Measurements from ENCODE around the gene GAS2L1. TPM values are rescaled to one million over a fixed set of nuclear protein-coding genes. Genes with fewer than 3 reads are reported as not detected.

The GAS2L1 gene
- polyA plus RNA-seq, 3 donors: 14.9 to 20.0 (median 15.7) TPM

- Histone ChIP-seq H3K4me1 (ENCODE audit: control insufficient read depth in 1 of 2, insufficient read depth in 2 of 2, low read length in 2 of 2) (no peaks in the 10 kb centered on the region), H3K4me3 (replicated peaks in 1 of 3; ENCODE audit: low read depth in 2 of 3, low read length in 3 of 3) (no peak overlapping the region), H3K36me3 (replicated peaks in 1 of 2; ENCODE audit: control insufficient read depth in 1 of 2, insufficient read depth in 2 of 2, low read length in 2 of 2) (peaks cover 100% of the 10 kb centered on the region in 2 donors), H2AFZ (ENCODE audit: insufficient read depth, low read depth, low read length, poor library complexity, severe bottlenecking) (no peak overlapping the region), H3K4me2 (replicated peaks; ENCODE audit: extremely low read depth, low read length, poor library complexity, severe bottlenecking) (no peak overlapping the region), H3K79me2 (ENCODE audit: insufficient read depth, low read length) (peaks cover 48% of the 10 kb centered on the region), H4K20me1 (ENCODE audit: insufficient read depth, low read length) (peaks cover 100% of the 10 kb centered on the region), H3K27me3 (ENCODE audit: control insufficient read depth in 2 of 2, insufficient read depth in 2 of 2, low read length in 2 of 2) (no peaks in the 10 kb centered on the region), H3K9me3 (replicated peaks in 1 of 2; ENCODE audit: control insufficient read depth in 1 of 2, insufficient read depth in 1 of 2, low read length in 2 of 2) (no peaks in the 10 kb centered on the region), H3K9ac (ENCODE audit: insufficient read depth, low read length, poor library complexity, severe bottlenecking) (no peak overlapping the region), H3K27ac (ENCODE audit: low read depth in 1 of 2, low read length in 2 of 2) (no peak overlapping the region)
- Mint-ChIP-seq H3K9me3 (no peaks in the 10 kb centered on the region), H3K4me3 (no peak overlapping the region), H3K27me3 (ENCODE audit: low read depth in 3 of 3) (no peaks in the 10 kb centered on the region), H3K36me3 (peaks cover 88 to 99% of the 10 kb centered on the region in 2 donors), H3K27ac (no peak overlapping the region), H3K4me1 (no peaks in the 10 kb centered on the region)
- DNase-seq: no peak
- intact Hi-C loops (cut with micrococcal nuclease): no loop called here
- no peak for TF ChIP-seq CTCF (IDR thresholded peaks at IDR 0.05)
These were observed 14.1 kb upstream of the GAS2L1 start for GRCh38 chr22:29292379-29292778.

GRCh38 chr22:29298641-29299040 is 7.8 kb upstream of the GAS2L1 start:
- Mint-ChIP-seq H3K4me3 (no peak overlapping the region), H3K27me3 (ENCODE audit: low read depth in 3 of 3) (peaks cover 0 to 6% (median 3%) of the 10 kb centered on the region in 3 donors), H3K9me3 (peaks cover 0 to 6% (median 0%) of the 10 kb centered on the region in 7 donors), H3K36me3 (peaks cover 71 to 75% of the 10 kb centered on the region in 2 donors), H3K4me1 (peaks cover 20% of the 10 kb centered on the region), H3K27ac (peak overlapping the region in 1 of 7 donors; percentile 50)
- TF ChIP-seq CTCF (IDR thresholded peaks at IDR 0.05): no peak
- no peak overlapping the region for H3K4me3 ChIP-seq (replicated peaks in 1 of 3; ENCODE audit: low read depth in 2 of 3, low read length in 3 of 3)
- no peak overlapping the region for H3K4me2 ChIP-seq (replicated peaks; ENCODE audit: extremely low read depth, low read length, poor library complexity, severe bottlenecking)
- intact Hi-C loops (cut with micrococcal nuclease): no loop called here
- peaks cover 83% of the 10 kb centered on the region for H4K20me1 ChIP-seq (ENCODE audit: insufficient read depth, low read length)
- no peaks in the 10 kb centered on the region for H3K27me3 ChIP-seq (ENCODE audit: control insufficient read depth in 2 of 2, insufficient read depth in 2 of 2, low read length in 2 of 2)
- no peaks in the 10 kb centered on the region for H3K9me3 ChIP-seq (replicated peaks in 1 of 2; ENCODE audit: control insufficient read depth in 1 of 2, insufficient read depth in 1 of 2, low read length in 2 of 2)
- DNase-seq: no peak
- H3K79me2 ChIP-seq (ENCODE audit: insufficient read depth, low read length): no peaks in the 10 kb centered on the region
- peaks cover 10 to 12% of the 10 kb centered on the region in 2 donors for H3K4me1 ChIP-seq (ENCODE audit: control insufficient read depth in 1 of 2, insufficient read depth in 2 of 2, low read length in 2 of 2)
- peaks cover 69 to 79% of the 10 kb centered on the region in 2 donors for H3K36me3 ChIP-seq (replicated peaks in 1 of 2; ENCODE audit: control insufficient read depth in 1 of 2, insufficient read depth in 2 of 2, low read length in 2 of 2)
- WGBS (ENCODE audit: insufficient coverage): 100% methylated on average over 2 of the region's 8 CpGs
- no peak overlapping the region for H3K9ac ChIP-seq (ENCODE audit: insufficient read depth, low read length, poor library complexity, severe bottlenecking)
- H2AFZ ChIP-seq (ENCODE audit: insufficient read depth, low read depth, low read length, poor library complexity, severe bottlenecking): no peak overlapping the region
- H3K27ac ChIP-seq (ENCODE audit: low read depth in 1 of 2, low read length in 2 of 2): no peak overlapping the region

Data from CD14-positive monocyte (primary cell).